GM19397 (cell line): ENCODE results near the gene IQCN.

Experiments
- ATAC-seq: cut with Tn5 transposase; IDR thresholded peaks from one replicate; pipeline ENCODE4 v1.9.1; 2021; ENCODE audit warnings: mild to moderate bottlenecking, moderate library complexity; ENCODE audit not compliant: unreplicated experiment

Gene IQCN

DNA sequence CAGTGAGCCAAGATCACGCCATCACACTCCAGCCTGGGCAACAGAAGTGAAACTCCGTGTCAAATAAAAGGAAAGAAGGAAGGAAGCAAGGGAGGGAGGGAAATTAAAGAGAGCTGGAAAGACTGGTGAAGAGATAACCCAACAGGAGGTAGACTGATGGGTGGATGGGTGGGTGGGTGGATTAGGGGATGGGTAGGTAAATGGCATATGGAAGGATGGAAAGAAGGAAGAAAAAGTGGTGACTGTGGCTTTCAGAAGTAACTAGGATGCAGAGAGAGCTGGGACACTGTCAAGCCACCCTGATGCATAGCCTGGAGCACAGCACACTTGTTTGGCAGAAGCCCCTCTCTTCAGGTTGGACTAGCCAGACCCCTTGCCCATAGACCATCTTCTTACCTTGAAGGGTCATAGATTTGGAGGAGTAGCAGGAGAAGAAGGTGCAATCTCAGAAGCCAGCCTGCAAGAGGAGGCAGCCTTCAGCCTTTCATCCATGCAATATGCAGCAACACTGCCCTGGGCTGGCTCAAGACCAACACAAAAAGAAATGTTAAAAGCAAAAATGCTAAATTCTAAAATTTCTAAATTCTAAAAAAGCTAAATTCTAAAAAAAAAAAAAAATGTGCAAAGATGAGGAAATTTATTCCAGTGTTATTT is 5.1 kb downstream of the IQCN start:
- no peak for ATAC-seq

- no peak for ATAC-seq
These were observed 7.2 kb downstream of the IQCN start for GRCh38 chr19:18266771-18267686.

DNA sequence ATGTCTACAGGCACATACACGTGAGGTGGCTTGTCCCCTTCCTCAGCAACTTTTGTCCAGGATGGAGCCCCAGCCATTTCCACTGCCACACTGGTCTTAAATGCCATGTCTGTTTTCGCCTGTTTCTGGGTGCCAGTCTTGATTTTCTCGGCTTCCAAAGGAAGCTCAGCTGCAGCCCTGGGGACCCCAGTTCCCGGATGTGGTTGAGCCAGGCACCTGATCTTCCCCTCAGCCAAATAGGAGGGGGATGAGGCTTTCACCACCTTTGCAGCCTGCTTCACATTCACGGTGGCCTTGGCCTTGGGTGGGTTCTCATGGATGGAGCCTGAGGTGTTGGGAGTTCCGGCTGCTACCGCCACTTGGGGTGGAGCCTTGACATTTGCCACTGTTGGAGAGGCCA is 8.7 kb downstream of the IQCN start:
- no peak for ATAC-seq

DNA sequence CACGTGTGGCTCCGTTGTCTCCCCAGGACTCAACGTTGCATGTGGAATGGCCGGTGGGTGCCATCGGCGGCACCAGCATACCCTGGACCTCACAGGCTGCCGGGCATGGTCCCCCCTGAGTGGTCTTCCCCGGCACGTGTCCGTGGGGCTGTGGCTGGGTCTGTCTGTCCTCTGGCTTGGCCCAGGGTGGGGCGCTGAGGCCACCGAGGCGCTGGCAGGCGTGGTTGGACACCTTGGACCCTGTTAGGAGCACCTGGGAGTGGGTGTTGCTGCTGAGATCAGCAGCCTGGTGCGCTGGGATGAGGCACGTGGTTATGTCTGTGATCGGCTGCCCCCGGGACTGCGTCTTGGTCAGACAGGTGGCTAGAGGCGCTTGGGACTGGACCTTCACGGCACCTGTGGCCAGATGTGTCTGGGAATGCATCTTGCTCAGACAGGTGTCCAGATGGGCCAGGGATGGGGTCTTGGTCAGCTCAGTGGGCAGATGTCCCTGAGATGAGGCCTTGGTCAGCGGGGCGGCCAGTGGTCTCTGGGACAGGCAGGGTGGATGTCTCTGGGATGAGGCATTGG is 9.2 kb downstream of the IQCN start:
- ATAC-seq, result no peak

DNA sequence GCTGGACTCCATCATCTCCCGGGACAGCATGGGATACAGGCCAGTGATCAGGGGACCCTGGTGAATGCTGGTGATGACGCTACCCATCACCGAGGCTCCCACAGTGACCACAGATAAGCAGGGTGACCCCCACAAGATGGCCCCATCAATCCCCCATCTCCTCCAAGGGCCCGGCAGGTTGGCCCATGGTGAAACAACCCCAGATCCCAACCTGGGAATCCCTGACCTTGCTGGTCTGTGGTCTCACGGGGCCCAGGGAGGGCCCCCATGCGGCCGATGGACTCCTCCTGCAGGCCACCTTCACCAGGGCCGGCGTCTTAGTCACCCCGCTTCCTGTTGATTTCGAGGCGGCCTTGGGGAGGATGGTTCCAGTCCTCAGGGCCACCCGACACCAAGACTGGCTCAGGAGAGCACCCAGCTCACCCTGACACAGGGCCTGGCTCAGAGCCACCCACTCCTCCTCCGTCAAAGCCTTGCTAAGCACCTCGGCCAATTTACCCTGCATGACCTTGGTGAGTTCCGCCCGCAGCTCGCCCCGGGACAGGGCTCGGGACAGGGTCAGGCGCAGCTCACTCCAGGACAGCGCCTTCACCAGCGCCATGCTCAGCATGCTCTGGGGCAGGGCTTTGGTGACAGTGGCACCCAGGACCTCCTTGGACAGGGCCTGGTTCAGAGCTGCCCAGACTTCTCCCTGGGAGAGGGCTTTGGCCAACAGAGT is 10.0 kb downstream of the IQCN start:
- no peak for ATAC-seq

GRCh38 chr19:18263324-18264136 is 10.7 kb downstream of the IQCN start:
- no peak for ATAC-seq

DNA sequence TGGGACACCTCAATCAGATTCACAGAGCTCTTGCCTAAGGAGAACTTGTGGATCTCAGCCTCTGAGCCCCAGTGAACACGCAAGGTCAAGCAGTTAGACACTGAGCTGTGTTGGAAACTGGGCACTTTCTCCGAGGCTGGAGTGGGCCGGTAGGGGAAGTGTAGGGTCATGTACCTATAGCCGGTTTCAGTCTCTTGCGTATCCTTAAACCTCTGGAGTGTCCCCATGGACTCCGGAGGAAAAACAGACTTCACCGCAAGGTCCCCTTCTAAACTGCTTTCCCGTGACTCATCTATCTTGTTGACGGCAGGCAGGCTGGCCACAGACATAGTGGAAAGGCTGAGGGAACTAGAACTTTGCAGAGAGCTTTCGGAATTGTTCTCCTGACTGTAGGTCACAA is 11.3 kb downstream of the IQCN start:
- ATAC-seq, result no peak

DNA sequence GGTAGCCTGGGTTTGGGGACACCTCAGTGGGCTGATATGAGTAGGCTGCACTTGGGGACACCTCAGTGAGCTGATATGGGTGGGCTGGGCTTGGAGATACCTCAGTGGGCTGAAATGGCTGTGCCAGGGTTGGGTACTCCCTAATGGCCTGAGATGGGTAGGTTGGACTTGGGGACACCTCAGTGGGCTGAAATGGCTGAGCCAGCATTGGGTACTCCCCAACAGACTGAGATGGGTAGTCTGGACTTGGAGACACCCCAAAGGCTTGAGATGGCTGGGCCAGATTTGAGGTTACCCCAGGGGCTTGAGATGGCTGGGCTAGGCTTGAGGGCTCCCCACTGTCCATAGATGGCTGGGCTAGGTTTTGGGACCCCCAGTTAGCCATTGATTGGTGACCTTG is 12.1 kb downstream of the IQCN start:
- no peak for ATAC-seq

- ATAC-seq, result no peak
These were observed 12.8 kb downstream of the IQCN start for GRCh38 chr19:18261474-18261873.

- no peak for ATAC-seq
These were observed 14.4 kb downstream of the IQCN start for GRCh38 chr19:18259893-18260292.

DNA sequence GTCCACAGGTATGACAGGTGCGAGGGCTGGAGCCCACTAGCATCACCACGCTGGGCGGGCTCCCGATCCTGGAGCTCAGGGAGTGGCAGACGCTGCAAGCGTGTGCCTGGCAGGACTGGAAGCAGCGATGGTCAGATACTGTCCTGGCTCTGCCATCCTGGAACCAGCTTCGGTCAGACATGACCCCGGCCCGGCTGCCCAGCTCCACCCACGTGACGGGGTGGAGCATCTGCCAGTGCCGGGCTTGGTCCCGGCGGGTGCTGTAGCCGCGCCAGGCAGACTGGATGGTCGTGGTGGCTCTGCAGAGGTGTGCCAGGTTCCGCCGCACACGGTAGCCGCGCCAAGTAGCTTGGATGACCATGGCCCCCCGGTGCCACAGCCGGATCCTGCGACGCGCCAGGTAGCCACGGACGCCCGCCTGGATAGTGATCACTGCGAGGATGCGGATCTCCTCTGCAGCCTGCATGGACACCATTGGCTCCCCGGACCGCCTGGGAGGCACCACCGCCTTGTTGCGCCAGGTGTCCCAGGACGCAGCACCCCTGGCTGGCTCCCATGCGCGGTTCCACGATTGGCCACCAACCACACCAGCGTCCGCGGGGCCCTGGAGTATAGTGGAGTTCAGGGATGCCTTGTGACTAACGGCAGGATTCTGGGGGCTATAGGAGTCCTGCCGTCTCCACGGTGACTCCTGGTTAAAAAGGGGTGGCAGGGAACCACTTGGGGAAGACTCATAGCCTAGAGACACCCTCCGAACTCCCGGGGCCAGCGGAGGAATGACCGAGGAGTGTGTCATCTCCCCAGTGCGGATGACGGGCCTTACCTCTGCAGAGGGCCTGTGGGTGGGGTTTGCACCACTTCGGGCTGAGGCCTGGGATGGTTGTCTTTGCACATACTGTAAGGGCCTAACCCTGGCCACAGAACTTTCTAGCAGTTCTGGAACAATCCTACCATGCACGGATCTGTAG is 16.5 kb downstream of the IQCN start:
- no peak for ATAC-seq

GRCh38 chr19:18254546-18255503 is 19.4 kb downstream of the IQCN start:
- no peak for ATAC-seq

- ATAC-seq, result no peak
These were observed 20.5 kb downstream of the IQCN start for GRCh38 chr19:18253716-18254115.

DNA sequence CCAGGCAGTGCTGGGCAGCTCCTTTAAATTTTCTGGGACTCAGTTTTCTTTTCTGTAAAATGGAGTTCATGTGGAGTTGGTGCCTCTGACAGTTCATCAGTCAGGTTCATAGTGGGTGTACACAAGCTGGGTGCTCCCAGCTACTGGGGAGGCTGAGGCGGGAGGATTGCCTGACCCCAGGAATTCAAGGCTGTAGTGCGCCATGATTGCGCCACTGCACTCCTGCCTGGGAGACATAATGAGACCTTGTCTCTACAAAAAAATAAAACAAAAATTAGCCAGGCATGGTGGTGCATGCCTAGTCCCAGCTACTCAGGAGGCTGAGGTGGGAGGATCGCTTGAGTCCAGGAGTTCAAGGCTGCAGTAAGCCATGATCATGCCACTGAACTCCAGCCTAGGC is 21.1 kb downstream of the IQCN start:
- ATAC-seq, result no peak

DNA sequence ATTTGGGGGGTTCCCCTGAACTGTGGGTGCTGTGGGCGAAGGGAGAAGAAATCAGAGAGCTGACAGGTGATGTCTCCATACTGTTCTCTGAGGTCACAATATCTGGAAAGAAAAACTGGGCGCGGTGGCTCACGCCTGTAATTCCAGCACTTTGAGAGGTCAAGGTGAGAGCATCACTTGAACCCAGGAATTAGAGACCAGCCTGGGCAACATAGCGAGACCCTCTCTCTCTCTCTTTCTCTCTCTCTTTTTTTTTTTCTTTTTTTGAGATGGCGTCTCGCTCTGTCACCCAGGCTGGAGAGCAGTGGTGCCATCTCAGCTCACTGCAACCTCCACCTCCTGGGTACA is 21.9 kb downstream of the IQCN start:
- no peak for ATAC-seq

DNA sequence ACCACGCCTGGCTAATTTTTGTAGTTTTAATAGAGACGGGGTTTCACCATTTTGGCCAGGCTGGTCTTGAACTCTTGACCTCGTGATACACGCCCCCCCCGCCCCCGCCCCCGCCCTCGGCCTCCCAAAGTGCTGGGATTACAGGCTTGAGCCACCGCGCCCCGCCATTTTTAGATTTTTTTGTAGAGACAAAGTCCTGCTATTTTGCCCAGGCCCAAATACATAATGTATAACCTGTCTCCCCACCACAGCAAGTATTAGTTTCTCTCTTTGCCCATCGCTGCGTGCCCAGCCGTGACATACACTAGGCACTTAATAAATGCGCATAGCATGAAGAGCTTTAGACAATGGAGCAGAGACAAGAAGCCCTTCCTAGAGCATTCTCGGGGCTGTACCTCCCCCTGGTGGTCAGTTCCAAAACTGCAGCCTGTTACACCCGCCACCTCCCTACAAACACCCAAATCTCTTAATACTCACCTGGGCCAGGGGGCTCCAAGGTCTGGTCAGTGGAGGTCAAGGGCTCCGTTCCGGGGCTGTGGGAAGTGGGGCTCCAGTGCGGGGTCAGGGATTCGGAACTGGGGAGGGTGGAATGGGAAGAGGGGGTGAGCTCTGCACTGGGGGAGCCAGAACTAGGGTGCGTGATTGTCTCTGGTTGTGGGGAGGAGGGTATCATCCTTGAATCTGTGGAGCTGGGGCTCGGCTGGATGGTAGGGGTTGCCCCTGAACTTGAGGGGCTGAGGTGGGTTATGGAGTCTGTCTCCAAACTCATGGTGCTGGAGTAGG is 22.5 kb downstream of the IQCN start:
- ATAC-seq, result no peak

DNA sequence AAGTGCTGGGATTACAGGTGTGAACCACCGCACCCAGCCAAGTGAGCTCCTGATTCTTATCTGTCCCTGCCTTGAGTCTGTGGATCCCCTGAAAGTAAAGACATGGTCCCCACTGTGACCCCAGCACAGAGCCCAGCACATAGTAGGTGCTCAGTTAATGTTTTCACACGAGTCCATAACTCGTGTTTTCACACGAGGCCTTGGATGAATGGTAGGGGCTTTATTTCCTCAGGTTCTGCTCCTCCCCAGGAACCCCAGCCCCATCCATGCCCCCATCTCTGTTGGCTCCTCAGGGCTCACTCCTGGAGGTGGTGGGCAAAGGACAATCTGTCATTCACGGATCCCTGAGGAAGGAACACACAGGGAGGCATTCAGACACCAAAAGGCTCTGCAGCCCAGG is 24.4 kb downstream of the IQCN start:
- no peak for ATAC-seq

GRCh38 chr19:18245297-18245696 is 29.0 kb downstream of the IQCN start:
- ATAC-seq, result no peak
